Spleen (tissue), 7 donors: ENCODE measurements around the gene COL4A2.

ENCODE experiments used
- CTCF ChIP-seq, 11 experiments: fragments of 200-600 bp in 7 of 11; fragments of 450-650 bp in 4 of 11; sonication (generic) in 4 of 11; IDR thresholded peaks in 8 of 11; conservative IDR thresholded peaks in 3 of 11; 1 replicate in 7 of 11; 2 replicates in 4 of 11; pipeline versions ENCODE4 v1.4.0 to v1.8.0; 2016 to 2021; ENCODE audit warnings: antibody characterized with exemption in 11 of 11, inconsistent platforms in 4 of 11, mild to moderate bottlenecking in 1 of 11
- POLR2A ChIP-seq, 3 donors: fragments of 450-650 bp; IDR thresholded peaks; one replicate each; pipeline ENCODE4 v1.5.1; 2017; ENCODE audit warnings: antibody characterized with exemption in 3 of 3, mild to moderate bottlenecking in 1 of 3
- donor health status: DM: no; HTN: no; CAD: no; lungs with moderate emphysema.
- donor health status: DM: no; HTN: no; CAD: no.
- donor health status: DM: no; HTN: no; CAD: no.

- TF ChIP-seq CTCF (IDR thresholded peaks at IDR 0.05 in 8 of 11, conservative IDR thresholded peaks at IDR 0.05 in 3 of 11) = no peak
- no peak for TF ChIP-seq POLR2A (IDR thresholded peaks at IDR 0.05)
These were observed 147.3 kb downstream of the COL4A2 start for GRCh38 chr13:110454227-110454859.
